Measurements from ENCODE around the gene IGSF22. TPM values are rescaled to one million over a fixed set of nuclear protein-coding genes. Genes with fewer than 3 reads are reported as not detected.

Gene IGSF22
- total RNA-seq, 1 donor = 1.3 TPM

GRCh38 chr11:18761741-18762140 is 35.8 kb upstream of the IGSF22 start:
- H3K4me3 ChIP-seq (ENCODE audit: low read depth, low read length) = no peak overlapping the region
- no peak for TF ChIP-seq CTCF (IDR thresholded peaks at IDR 0.05; ENCODE audit: insufficient read depth, low read depth, low read length)
- DNase-seq (ENCODE audit: low read depth) = no peak

- H3K4me3 ChIP-seq (ENCODE audit: low read depth, low read length) = no peak overlapping the region
- no peak for TF ChIP-seq CTCF (IDR thresholded peaks at IDR 0.05; ENCODE audit: insufficient read depth, low read depth, low read length)
- no peak for DNase-seq (ENCODE audit: low read depth)
Observed at GRCh38 chr11:18761144-18761543, 35.2 kb upstream of the IGSF22 start.

- no peak for TF ChIP-seq CTCF (IDR thresholded peaks at IDR 0.05; ENCODE audit: insufficient read depth, low read depth, low read length)
- DNase-seq (ENCODE audit: low read depth) = peak; percentile 4
- no peak overlapping the region for H3K4me3 ChIP-seq (ENCODE audit: low read depth, low read length)
Observed at GRCh38 chr11:18757811-18758210, 31.8 kb upstream of the IGSF22 start.

- no peak overlapping the region for H3K4me3 ChIP-seq (ENCODE audit: low read depth, low read length)
- TF ChIP-seq CTCF (IDR thresholded peaks at IDR 0.05; ENCODE audit: insufficient read depth, low read depth, low read length) = no peak
- no peak for DNase-seq (ENCODE audit: low read depth)
Observed at GRCh38 chr11:18756889-18757288, 30.9 kb upstream of the IGSF22 start.

- H3K4me3 ChIP-seq (ENCODE audit: low read depth, low read length) = no peak overlapping the region
- DNase-seq (ENCODE audit: low read depth) = no peak
- no peak for TF ChIP-seq CTCF (IDR thresholded peaks at IDR 0.05; ENCODE audit: insufficient read depth, low read depth, low read length)
Observed at GRCh38 chr11:18754308-18754707, 28.3 kb upstream of the IGSF22 start.

- no peak for DNase-seq (ENCODE audit: low read depth)
- no peak for TF ChIP-seq CTCF (IDR thresholded peaks at IDR 0.05; ENCODE audit: insufficient read depth, low read depth, low read length)
- H3K4me3 ChIP-seq (ENCODE audit: low read depth, low read length) = no peak overlapping the region
Observed at GRCh38 chr11:18752502-18752901, 26.5 kb upstream of the IGSF22 start.

GRCh38 chr11:18750944-18751343 is 25.0 kb upstream of the IGSF22 start:
- no peak for TF ChIP-seq CTCF (IDR thresholded peaks at IDR 0.05; ENCODE audit: insufficient read depth, low read depth, low read length)
- no peak for DNase-seq (ENCODE audit: low read depth)
- no peak overlapping the region for H3K4me3 ChIP-seq (ENCODE audit: low read depth, low read length)

All from fibroblast of villous mesenchyme (primary cell).